Hepatocyte (in vitro differentiated cells): ENCODE measurements around the gene CHSY1. TPM values are rescaled to one million over a fixed set of nuclear protein-coding genes. Genes with fewer than 3 reads are reported as not detected.
A peak's percentile ranks its signal among the peaks of the same experiment; 100 is the strongest.

Experiments used
- DNase-seq: peaks from one replicate; pipeline ENCODE4 v3.0.0-alpha.2; 2016; ENCODE audit warnings: low spot score
- H2AFZ ChIP-seq: fragments of 200-600 bp; sonication (generic); 2 replicates; pipeline ENCODE4 v1.6.0; 2016; ENCODE audit warnings: antibody characterized with exemption, mild to moderate bottlenecking
- H3K27ac ChIP-seq: fragments of 200-600 bp; sonication (generic); 2 replicates; pipeline ENCODE4 v1.5.1; 2016; ENCODE audit warnings: mild to moderate bottlenecking
- H3K27me3 ChIP-seq: fragments of 200-600 bp; sonication (generic); 2 replicates; pipeline ENCODE4 v1.6.1; 2016
- H3K36me3 ChIP-seq: fragments of 200-600 bp; sonication (generic); replicated peaks from 2 replicates; pipeline ENCODE4 v1.5.1; 2016; ENCODE audit warnings: low read depth; ENCODE audit not compliant: insufficient read depth
- H3K4me1 ChIP-seq: fragments of 200-600 bp; sonication (generic); 2 replicates; pipeline ENCODE4 v1.5.1; 2016; ENCODE audit warnings: mild to moderate bottlenecking, moderate library complexity; ENCODE audit not compliant: insufficient read depth
- H3K4me2 ChIP-seq: fragments of 200-600 bp; sonication (generic); 2 replicates; pipeline ENCODE4 v1.6.0; 2016
- H3K4me3 ChIP-seq: fragments of 200-600 bp; sonication (generic); 2 replicates; pipeline ENCODE4 v1.5.1; 2016; ENCODE audit warnings: mild to moderate bottlenecking
- H3K79me2 ChIP-seq: fragments of 200-600 bp; sonication (generic); 2 replicates; pipeline ENCODE4 v1.6.0; 2017; ENCODE audit warnings: mild to moderate bottlenecking
- H3K9me2 ChIP-seq: fragments of 200-600 bp; sonication (generic); replicated peaks from 2 replicates; pipeline ENCODE4 v1.6.0; 2017; ENCODE audit warnings: mild to moderate bottlenecking; ENCODE audit not compliant: insufficient read depth
- H3K9me3 ChIP-seq: fragments of 200-600 bp; sonication (generic); 2 replicates; pipeline ENCODE4 v1.5.1; 2016; ENCODE audit warnings: low read depth, mild to moderate bottlenecking
- H4K20me1 ChIP-seq: fragments of 200-600 bp; sonication (generic); 2 replicates; pipeline ENCODE4 v1.6.0; 2016; ENCODE audit warnings: mild to moderate bottlenecking; ENCODE audit not compliant: insufficient read depth, poor library complexity, severe bottlenecking
- CTCF ChIP-seq: fragments of 200-600 bp; sonication (generic); IDR thresholded peaks from 2 replicates; pipeline ENCODE4 v1.5.1; 2016; ENCODE audit warnings: antibody characterized with exemption, mild to moderate bottlenecking; ENCODE audit not compliant: poor library complexity
- EZH2 ChIP-seq: fragments of 200-600 bp; sonication (generic); IDR thresholded peaks from 2 replicates; pipeline ENCODE4 v1.6.1; 2016; ENCODE audit warnings: antibody characterized with exemption, mild to moderate bottlenecking, borderline replicate concordance
- EZH2phosphoT487 ChIP-seq: fragments of 200-600 bp; sonication (generic); IDR thresholded peaks from one replicate; pipeline ENCODE4 v1.6.1; 2018; ENCODE audit warnings: antibody characterized with exemption, mild to moderate bottlenecking, low read depth, moderate library complexity; ENCODE audit not compliant: unreplicated experiment, severe bottlenecking
- WGBS: methylation state at CpG from one replicate; pipeline ENCODE4 v1.1.6; 2016; ENCODE audit warnings: low lambda C conversion rate; ENCODE audit errors: missing lambda C conversion rate; 5-methylcytosine and 5-hydroxymethylcytosine counted together
- polyA plus RNA-seq: library from polyadenylated mRNA; unstranded; fragments of >200 nt; fragmentation: Nextera tagmentation; extraction: Ambion mirVana; gene quantifications from 2 replicates; pipeline ENCODE4 v1.2.1, GENCODE V29; 2016
- total RNA-seq: library from RNA; depleted of rRNA; stranded (reverse); fragments of >200 nt; gene quantifications from 2 replicates; pipeline ENCODE4 v1.2.3, GENCODE V29; 2014

The CHSY1 gene
- 26.2 and 27.8 TPM in 2 replicates for total RNA-seq
- 20.4 and 22.5 TPM in 2 replicates for polyA plus RNA-seq

- Histone ChIP-seq H3K9me2 (no peaks in the 10 kb centered on the region), H3K4me2 (peak within 1 kb of the TSS; percentile 89), H3K4me1 (peaks cover 33% of the 10 kb centered on the region), H4K20me1 (peaks cover 32% of the 10 kb centered on the region), H3K27me3 (no peaks in the 10 kb centered on the region), H3K79me2 (peaks cover 42% of the 10 kb centered on the region), H3K4me3 (peak within 1 kb of the TSS; percentile 93), H2AFZ (peak within 1 kb of the TSS; percentile 91), H3K27ac (peak within 1 kb of the TSS; percentile 93), H3K9me3 (no peaks in the 10 kb centered on the region), H3K36me3 (no peaks in the 10 kb centered on the region)
- WGBS = 2% methylated on average over 47 of the region's 108 CpGs
- peak; percentile 21 for TF ChIP-seq CTCF
- TF ChIP-seq EZH2 = no peak
- no peak for TF ChIP-seq EZH2phosphoT487
- peak; percentile 93 for DNase-seq
Measured at GRCh38 chr15:101251830-101252820, at the start of gene CHSY1. CHSY1 (minus strand) TSS chr15:101252048; CDS start chr15:101251456, 592 bp downstream.

- TF ChIP-seq CTCF (no peak), EZH2phosphoT487 (no peak), EZH2 (no peak)
- 92% methylated on average over 8 of the region's 9 CpGs for WGBS
- Histone ChIP-seq H3K27me3 (no peaks in the 10 kb centered on the region), H3K9me3 (no peaks in the 10 kb centered on the region), H2AFZ (peak overlapping the region; percentile 64), H3K27ac (peak overlapping the region; percentile 98), H3K4me2 (peak overlapping the region; percentile 86), H3K9me2 (no peaks in the 10 kb centered on the region), H3K4me1 (peaks cover 21% of the 10 kb centered on the region), H3K4me3 (no peak overlapping the region), H3K79me2 (peaks cover 40% of the 10 kb centered on the region), H4K20me1 (peaks cover 22% of the 10 kb centered on the region), H3K36me3 (no peaks in the 10 kb centered on the region)
- DNase-seq = no peak
Measured at GRCh38 chr15:101296418-101297405, 44.9 kb upstream of the CHSY1 start.

- 3% methylated on average over 20 of the region's 20 CpGs for WGBS
- peak overlapping the region; percentile 64 for H2AFZ ChIP-seq
Measured at GRCh38 chr15:101295607-101296161, 43.8 kb upstream of the CHSY1 start.

More at GRCh38 chr15:101295607-101296161, 43.8 kb upstream of the CHSY1 start:
- peak; percentile 26 for DNase-seq
- peaks cover 21% of the 10 kb centered on the region for H3K4me1 ChIP-seq
- peak overlapping the region; percentile 86 for H3K4me2 ChIP-seq
- H3K79me2 ChIP-seq = peaks cover 51% of the 10 kb centered on the region
- no peaks in the 10 kb centered on the region for H3K9me2 ChIP-seq
- no peaks in the 10 kb centered on the region for H3K36me3 ChIP-seq
- H3K27me3 ChIP-seq = no peaks in the 10 kb centered on the region
- no peak for TF ChIP-seq CTCF
- no peak for TF ChIP-seq EZH2phosphoT487
- TF ChIP-seq EZH2 = no peak
- H4K20me1 ChIP-seq = peaks cover 28% of the 10 kb centered on the region
- peak overlapping the region; percentile 98 for H3K27ac ChIP-seq
- no peaks in the 10 kb centered on the region for H3K9me3 ChIP-seq
- peak overlapping the region; percentile 69 for H3K4me3 ChIP-seq
